IMR-90 (cell line): Measurements from ENCODE around the gene TNNC1. TPM values are rescaled to one million over a fixed set of nuclear protein-coding genes. Genes with fewer than 3 reads are reported as not detected.

Experiments used
- polyA plus RNA-seq, 3 experiments: library from polyadenylated mRNA; depleted of rRNA; stranded (reverse); fragments of >200 nt; gene quantifications; 2 replicates each; pipeline ENCODE4 v1.2.3, GENCODE V29; 2012; ENCODE audit warnings: low replicate concordance in 1 of 3
- total RNA-seq: library from RNA; depleted of rRNA; stranded (reverse); fragments of >200 nt; gene quantifications from 2 replicates; pipeline ENCODE4 v1.2.3, GENCODE V29; 2012; rRNA removed

TNNC1 gene
- total and polyA plus RNA-seq, 2 of the 4 experiments (the other 2 are of a cell fraction): 1.3 to 4.6 TPM

Other genes starting within 250 kb of the TNNC1 start
- not detected in 2 replicates for gene TLR9, start 228.4 kb downstream of the TNNC1 start, total RNA-seq
- 0.03 TPM in 1 of 2 replicates, not detected in the other for gene TLR9, start 228.4 kb downstream of the TNNC1 start, polyA plus RNA-seq (2012; rRNA removed)
- gene TWF2, start 214.9 kb downstream of the TNNC1 start, total RNA-seq: 105 and 111 TPM in 2 replicates
- gene TWF2, start 214.9 kb downstream of the TNNC1 start, polyA plus RNA-seq (2012; rRNA removed): 145 and 158 TPM in 2 replicates
- 12.2 and 13.1 TPM in 2 replicates for gene PPM1M, start 208.3 kb downstream of the TNNC1 start, total RNA-seq
- 15.4 and 18.1 TPM in 2 replicates for gene PPM1M, start 208.3 kb downstream of the TNNC1 start, polyA plus RNA-seq (2012; rRNA removed)
- 65.3 and 68.1 TPM in 2 replicates for gene WDR82, start 175.4 kb downstream of the TNNC1 start, total RNA-seq
- gene WDR82, start 175.4 kb downstream of the TNNC1 start, polyA plus RNA-seq (2012; rRNA removed): 30.9 and 38.1 TPM in 2 replicates
- 6.4 and 6.8 TPM in 2 replicates for gene GLYCTK, start 166.2 kb downstream of the TNNC1 start, total RNA-seq
- gene GLYCTK, start 166.2 kb downstream of the TNNC1 start, polyA plus RNA-seq (2012; rRNA removed): 13.9 and 15.6 TPM in 2 replicates
- 1.7 and 2.0 TPM in 2 replicates for gene DNAH1, start 137.7 kb downstream of the TNNC1 start, total RNA-seq
- 3.8 and 4.0 TPM in 2 replicates for gene DNAH1, start 137.7 kb downstream of the TNNC1 start, polyA plus RNA-seq (2012; rRNA removed)
- gene BAP1, start 44.0 kb downstream of the TNNC1 start, total RNA-seq: 35.0 and 36.4 TPM in 2 replicates
- gene BAP1, start 44.0 kb downstream of the TNNC1 start, polyA plus RNA-seq (2012; rRNA removed): 48.6 and 55.2 TPM in 2 replicates
- 2.5 and 2.9 TPM in 2 replicates for gene PHF7, start 43.4 kb downstream of the TNNC1 start, total RNA-seq
- 2.1 and 2.8 TPM in 2 replicates for gene PHF7, start 43.4 kb downstream of the TNNC1 start, polyA plus RNA-seq (2012; rRNA removed)
- gene SEMA3G, start 8.9 kb downstream of the TNNC1 start, total RNA-seq: not detected in 2 replicates
- gene SEMA3G, start 8.9 kb downstream of the TNNC1 start, polyA plus RNA-seq (2012; rRNA removed): 0.04 and 0.07 TPM in 2 replicates
- 34.2 and 36.9 TPM in 2 replicates for gene NISCH, start 1.6 kb upstream of the TNNC1 start, total RNA-seq
- 86.0 and 92.2 TPM in 2 replicates for gene NISCH, start 1.6 kb upstream of the TNNC1 start, polyA plus RNA-seq (2012; rRNA removed)
- not detected in 2 replicates for gene STAB1, start 41.3 kb upstream of the TNNC1 start, total RNA-seq
- 0.04 TPM in 1 of 2 replicates, not detected in the other for gene STAB1, start 41.3 kb upstream of the TNNC1 start, polyA plus RNA-seq (2012; rRNA removed)
- gene NT5DC2, start 79.8 kb upstream of the TNNC1 start, total RNA-seq: 161 and 173 TPM in 2 replicates
- gene NT5DC2, start 79.8 kb upstream of the TNNC1 start, polyA plus RNA-seq (2012; rRNA removed): 200 and 228 TPM in 2 replicates
- 1.1 and 1.4 TPM in 2 replicates for gene UQCC5, start 82.6 kb upstream of the TNNC1 start, total RNA-seq
- gene UQCC5, start 82.6 kb upstream of the TNNC1 start, polyA plus RNA-seq (2012; rRNA removed): 14.4 and 16.9 TPM in 2 replicates
- 72.6 and 74.2 TPM in 2 replicates for gene PBRM1, start 231.9 kb upstream of the TNNC1 start, total RNA-seq
- gene PBRM1, start 231.9 kb upstream of the TNNC1 start, polyA plus RNA-seq (2012; rRNA removed): 16.5 and 16.6 TPM in 2 replicates
- gene GNL3, start 232.0 kb upstream of the TNNC1 start, total RNA-seq: 66.0 and 117 TPM in 2 replicates
- gene GNL3, start 232.0 kb upstream of the TNNC1 start, polyA plus RNA-seq (2012; rRNA removed): 69.7 and 90.4 TPM in 2 replicates